K562 (cell line): ENCODE data around the gene MAML1. TPM values are rescaled to one million over a fixed set of nuclear protein-coding genes. Genes with fewer than 3 reads are reported as not detected.

Source experiments
- ARHGAP35 ChIP-seq: fragments of 450-650 bp; IDR thresholded peaks from 2 replicates; pipeline ENCODE4 v1.6.1; 2018; ENCODE audit not compliant: partially characterized antibody
- BCLAF1 ChIP-seq, 2 experiments: fragments of 450-650 bp in 1 of 2; IDR thresholded peaks; 2 replicates each; pipeline ENCODE4 v1.6.1; 2011 to 2017; ENCODE audit warnings: low read depth in 2 of 2, antibody characterized with exemption in 1 of 2, borderline replicate concordance in 1 of 2, low read length in 1 of 2, mild to moderate bottlenecking in 1 of 2, mixed read lengths in 1 of 2; ENCODE audit not compliant: control insufficient read depth in 1 of 2
- E2F1 ChIP-seq: sonication (generic); formaldehyde crosslinking; IDR thresholded peaks from 2 replicates; pipeline ENCODE4 v1.8.1; 2023; ENCODE audit warnings: mild to moderate bottlenecking, missing genetic modification reagents, moderate library complexity
- EP300 ChIP-seq: IDR thresholded peaks from 2 replicates; pipeline ENCODE4 v1.6.1; 2012; ENCODE audit warnings: low read length, improper control_type of control experiment
- ERF ChIP-seq: fragments of 450-650 bp; formaldehyde crosslinking; IDR thresholded peaks from 2 replicates; pipeline ENCODE4 v1.4.0; 2020; ENCODE audit warnings: mild to moderate bottlenecking, mixed read lengths
- GATA2 ChIP-seq: sonication (generic); formaldehyde crosslinking; IDR thresholded peaks from 2 replicates; pipeline ENCODE4 v1.4.0; 2020; ENCODE audit warnings: mild to moderate bottlenecking, missing genetic modification reagents
- HOMEZ ChIP-seq: fragments of 250-450 bp; sonication (Bioruptor Pico); IDR thresholded peaks from 2 replicates; pipeline ENCODE4 v1.4.0; 2020; ENCODE audit warnings: mild to moderate bottlenecking, moderate library complexity
- ILF3 ChIP-seq: fragments of 450-650 bp; IDR thresholded peaks from 2 replicates; pipeline ENCODE4 v1.6.1; 2018; ENCODE audit warnings: antibody characterized with exemption, mild to moderate bottlenecking, moderate library complexity, borderline replicate concordance
- KDM2B ChIP-seq: fragments of 250-450 bp; sonication (Bioruptor Pico); IDR thresholded peaks from 2 replicates; pipeline ENCODE4 v1.8.0; 2021; ENCODE audit warnings: mild to moderate bottlenecking, moderate library complexity
- MAZ ChIP-seq, 2 experiments: fragments of 450-650 bp in 1 of 2; sonication (generic) in 1 of 2; formaldehyde crosslinking; IDR thresholded peaks in 1 of 2; conservative IDR thresholded peaks in 1 of 2; 2 replicates each; pipeline versions ENCODE4 v1.4.0 to v1.5.0; 2020; ENCODE audit warnings: mild to moderate bottlenecking in 1 of 2, missing genetic modification reagents in 1 of 2
- PHTF2 ChIP-seq: fragments of 250-450 bp; sonication (Bioruptor Pico); IDR thresholded peaks from 2 replicates; pipeline ENCODE4 v1.5.0; 2021; ENCODE audit warnings: mild to moderate bottlenecking
- SMARCA4 ChIP-seq: fragments of 450-650 bp; IDR thresholded peaks from 2 replicates; pipeline ENCODE4 v1.6.1; 2016
- THAP12 ChIP-seq: fragments of 250-450 bp; sonication (Bioruptor Pico); IDR thresholded peaks from 2 replicates; pipeline ENCODE4 v1.9.0; 2021; ENCODE audit warnings: mild to moderate bottlenecking, inconsistent platforms
- polyA plus RNA-seq, 8 experiments: library from polyadenylated mRNA; depleted of rRNA in 4 of 8; stranded (reverse) in 5 of 8; unstranded in 3 of 8; fragments of >200 nt; fragmentation: Nextera tagmentation in 2 of 8; fragmentation: Illumina TruSeq in 1 of 8; extraction: Ambion mirVana in 2 of 8; extraction: Trizol in 1 of 8; gene quantifications; 2 replicates each; pipeline versions ENCODE4 v1.2.1 to v1.2.3, GENCODE V29; 2011 to 2014; ENCODE audit warnings: inconsistent platforms in 1 of 8, missing spikeins in 1 of 8
- total RNA-seq, 7 experiments: library from RNA; depleted of rRNA in 6 of 7; stranded (reverse); fragments of >200 nt in 6 of 7; fragmentation: Illumina TruSeq in 2 of 7; extraction: Trizol in 2 of 7; gene quantifications; 2 replicates each; pipeline versions ENCODE4 v1.2.1 to v1.2.3, GENCODE V29; 2011 to 2021; ENCODE audit warnings: low replicate concordance in 1 of 7

The MAML1 gene
- total and polyA plus RNA-seq, 9 of the 15 experiments (the other 6 are each of a cell fraction or from before 2014, with no cell fraction given) = 0.32 to 18.4 (median 7.0) TPM

- TF ChIP-seq THAP12 (CRISPR knock-in tag) (0 out of 2 replicates have a peak, but pooled peaks have one; percentile 10), ARHGAP35 (no peak), GATA2 (CRISPR knock-in tag) (no peak), ERF (CRISPR knock-in tag) (no peak), EP300 (no peak), MAZ (CRISPR knock-in tag; conservative IDR thresholded peaks at IDR 0.05 in 1 of 2, IDR thresholded peaks at IDR 0.05 in 1 of 2) (0 out of 4 replicates have a peak, but pooled peaks of 1 of the 2 experiments have one; percentile 13), ILF3 (no peak), SMARCA4 (no peak), PHTF2 (CRISPR knock-in tag) (no peak), HOMEZ (CRISPR knock-in tag) (no peak), BCLAF1 (IDR thresholded peaks at IDR 0.05; ENCODE audit: borderline replicate concordance in 1 of 2, control insufficient read depth in 1 of 2, low read depth in 2 of 2, low read length in 1 of 2) (no peak), E2F1 (CRISPR knock-in tag) (no peak), KDM2B (CRISPR knock-in tag) (no peak)
Measured at GRCh38 chr5:179732918-179733771, 523 bp downstream of the MAML1 start (continued).
